GM19467 (cell line): ENCODE results near the gene CAPN7.
"Not testable (repeated sequence)": the region's sequence is repeated elsewhere in the genome, so short reads cannot be mapped to it uniquely, and the experiment has no call there.

Experiments
- ATAC-seq: cut with Tn5 transposase; IDR thresholded peaks from one replicate; pipeline ENCODE4 v1.9.1; 2021; ENCODE audit warnings: mild to moderate bottlenecking, moderate library complexity; ENCODE audit not compliant: unreplicated experiment

CAPN7 gene

GRCh38 chr3:15205934-15206661 is at the start of gene CAPN7:
Gene CAPN7 (plus strand): TSS chr3:15206246. CDS start chr3:15206496, 250 bp downstream.
- peak; percentile 85 for ATAC-seq

- no peak for ATAC-seq
These were observed 48.6 kb upstream of the CAPN7 start for GRCh38 chr3:15157441-15157840.

- no peak for ATAC-seq
These were observed 46.4 kb upstream of the CAPN7 start for GRCh38 chr3:15159501-15160136.

GRCh38 chr3:15160662-15161061 is 45.4 kb upstream of the CAPN7 start:
- ATAC-seq: no peak

- ATAC-seq: no peak
These were observed 44.9 kb upstream of the CAPN7 start for GRCh38 chr3:15161133-15161532.

- ATAC-seq: not testable (repeated sequence)
These were observed 42.4 kb upstream of the CAPN7 start for GRCh38 chr3:15163656-15164055.

- no peak for ATAC-seq
These were observed 41.7 kb upstream of the CAPN7 start for GRCh38 chr3:15164340-15164739.

- no peak for ATAC-seq
These were observed 41.0 kb upstream of the CAPN7 start for GRCh38 chr3:15165061-15165460.

- not testable (repeated sequence) for ATAC-seq
These were observed 39.7 kb upstream of the CAPN7 start for GRCh38 chr3:15166391-15166790.

GRCh38 chr3:15171096-15171495 is 35.0 kb upstream of the CAPN7 start:
- ATAC-seq: peak; percentile 58

- no peak for ATAC-seq
These were observed 33.2 kb upstream of the CAPN7 start for GRCh38 chr3:15172806-15173205.

- ATAC-seq: no peak
These were observed 31.1 kb upstream of the CAPN7 start for GRCh38 chr3:15174953-15175352.

- ATAC-seq: no peak
These were observed 30.4 kb upstream of the CAPN7 start for GRCh38 chr3:15175605-15176004.

- peak; percentile 68 for ATAC-seq
These were observed 25.9 kb upstream of the CAPN7 start for GRCh38 chr3:15180042-15180611.

GRCh38 chr3:15181511-15181910 is 24.5 kb upstream of the CAPN7 start:
- ATAC-seq: no peak

- ATAC-seq: no peak
These were observed 24.1 kb upstream of the CAPN7 start for GRCh38 chr3:15181963-15182362.

GRCh38 chr3:15183011-15183410 is 23.0 kb upstream of the CAPN7 start:
- no peak for ATAC-seq

- no peak for ATAC-seq
These were observed 20.6 kb upstream of the CAPN7 start for GRCh38 chr3:15185404-15185803.

- ATAC-seq: no peak
These were observed 20.0 kb upstream of the CAPN7 start for GRCh38 chr3:15186101-15186476.

- ATAC-seq: not testable (repeated sequence)
These were observed 19.4 kb upstream of the CAPN7 start for GRCh38 chr3:15186477-15187164.

GRCh38 chr3:15197340-15198029 is 8.6 kb upstream of the CAPN7 start:
- ATAC-seq: no peak
